GM19452 (cell line): ENCODE data around the gene CYB5R2.
A peak's percentile ranks its signal among the peaks of the same experiment; 100 is the strongest.
"Not testable (repeated sequence)": the region's sequence is repeated elsewhere in the genome, so short reads cannot be mapped to it uniquely, and the experiment has no call there.

Experiments
- ATAC-seq: cut with Tn5 transposase; IDR thresholded peaks from one replicate; pipeline ENCODE4 v1.9.1; 2021; ENCODE audit not compliant: unreplicated experiment

Gene CYB5R2

DNA sequence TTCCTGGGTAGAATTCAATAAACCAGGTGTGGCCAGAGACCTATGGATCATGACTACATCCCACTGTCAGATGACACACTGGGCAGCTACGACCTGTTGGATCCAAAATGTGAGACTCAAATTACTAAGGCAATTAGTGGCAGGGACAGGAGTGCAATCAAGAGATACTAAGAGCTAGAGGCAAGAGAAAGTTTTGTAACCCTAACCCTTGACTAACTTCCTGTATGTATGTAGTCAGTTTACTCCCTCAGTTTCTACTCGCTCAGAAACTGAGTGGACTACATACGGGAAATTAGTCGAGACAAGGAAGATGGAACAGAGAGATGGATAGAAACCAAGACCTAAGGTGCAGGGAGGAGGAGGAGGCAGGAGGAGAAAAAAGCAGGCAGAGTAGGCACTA is 2.7 kb downstream of the CYB5R2 start:
- no peak for ATAC-seq

DNA sequence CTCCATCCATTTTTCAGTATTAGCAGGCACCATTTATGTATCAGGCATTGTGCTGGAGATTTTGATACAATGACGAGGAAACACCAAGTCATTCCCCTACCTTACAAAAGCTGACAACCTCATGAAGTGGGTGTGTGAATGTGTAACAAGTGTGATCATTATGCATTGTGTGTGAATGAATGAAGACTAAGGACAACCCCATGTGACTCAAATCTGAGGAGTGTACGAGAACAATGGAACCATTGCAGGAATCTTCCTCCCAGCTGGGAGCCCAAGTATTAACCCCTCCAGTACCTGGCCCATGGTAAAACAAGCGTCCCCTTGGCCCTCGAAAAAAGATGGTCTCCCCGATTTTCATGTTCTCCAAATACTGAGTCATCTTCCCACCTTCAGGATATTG is 4.4 kb downstream of the CYB5R2 start:
- ATAC-seq, result no peak

DNA sequence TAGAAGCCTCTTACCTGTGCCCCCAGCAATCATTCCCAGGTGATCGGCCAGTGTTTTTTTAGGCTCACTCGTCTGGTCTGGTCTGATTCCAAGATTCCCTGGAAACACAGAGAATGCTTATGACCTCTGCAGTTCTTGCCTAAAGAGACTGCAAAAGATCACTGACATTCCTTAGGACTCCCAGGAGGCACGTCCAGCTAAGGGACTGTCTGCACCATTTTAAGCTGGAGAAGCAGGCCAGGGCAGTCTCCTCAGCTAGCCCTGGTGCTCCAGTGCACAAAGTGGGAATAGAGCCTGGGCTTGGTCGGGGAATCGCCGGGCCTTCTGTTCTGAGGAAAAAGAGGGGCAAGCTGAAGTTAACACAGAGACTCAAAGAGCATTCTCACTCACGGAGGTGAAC is 4.8 kb downstream of the CYB5R2 start:
- no peak for ATAC-seq

DNA sequence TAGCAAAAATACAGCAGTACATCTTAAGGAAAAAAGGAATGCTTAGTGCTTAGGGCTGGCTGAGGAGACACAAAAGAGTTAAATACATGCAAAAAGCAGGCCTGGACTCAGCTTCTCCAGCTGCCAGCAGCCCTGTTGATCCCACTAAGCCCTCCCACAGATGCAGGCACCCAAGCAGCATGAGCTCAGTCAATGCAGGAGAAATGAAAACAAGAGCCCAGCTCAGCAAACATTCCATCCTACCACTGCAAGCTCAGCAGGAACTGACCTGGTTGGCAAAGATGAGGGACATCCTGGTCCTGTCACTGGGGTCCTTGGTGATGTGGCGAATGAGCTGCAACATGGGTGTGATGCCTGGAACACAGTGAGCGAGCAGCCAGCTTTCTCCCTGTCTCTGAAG is 5.8 kb downstream of the CYB5R2 start:
- no peak for ATAC-seq

DNA sequence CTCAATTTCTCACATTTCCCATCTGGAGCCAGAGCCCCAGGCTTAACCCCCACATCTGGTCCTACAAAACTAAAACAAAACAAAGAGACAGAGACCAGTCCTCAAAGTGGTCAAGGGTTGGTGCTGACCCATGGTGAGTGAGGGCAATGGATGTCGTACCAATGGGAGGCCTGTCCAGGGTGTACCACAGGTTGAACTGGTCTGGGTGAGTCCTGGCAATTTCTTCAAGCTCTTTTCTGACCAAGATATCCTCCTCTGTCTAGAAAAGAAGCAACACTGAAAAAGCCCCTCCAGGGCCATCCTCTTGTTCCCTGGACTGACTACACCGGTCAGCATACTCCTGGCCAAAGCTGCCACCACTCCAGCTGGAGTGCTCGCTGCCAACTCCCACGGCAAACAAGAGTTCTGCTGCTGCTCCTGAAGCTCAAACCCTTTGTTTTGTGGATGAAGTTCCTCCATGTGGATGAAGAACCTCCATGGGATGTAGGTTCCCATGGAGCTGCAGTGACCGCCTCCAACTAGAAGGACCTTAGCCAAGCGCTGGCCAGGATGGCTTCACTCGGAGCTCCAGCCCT is 6.9 kb downstream of the CYB5R2 start:
- ATAC-seq, result no peak

DNA sequence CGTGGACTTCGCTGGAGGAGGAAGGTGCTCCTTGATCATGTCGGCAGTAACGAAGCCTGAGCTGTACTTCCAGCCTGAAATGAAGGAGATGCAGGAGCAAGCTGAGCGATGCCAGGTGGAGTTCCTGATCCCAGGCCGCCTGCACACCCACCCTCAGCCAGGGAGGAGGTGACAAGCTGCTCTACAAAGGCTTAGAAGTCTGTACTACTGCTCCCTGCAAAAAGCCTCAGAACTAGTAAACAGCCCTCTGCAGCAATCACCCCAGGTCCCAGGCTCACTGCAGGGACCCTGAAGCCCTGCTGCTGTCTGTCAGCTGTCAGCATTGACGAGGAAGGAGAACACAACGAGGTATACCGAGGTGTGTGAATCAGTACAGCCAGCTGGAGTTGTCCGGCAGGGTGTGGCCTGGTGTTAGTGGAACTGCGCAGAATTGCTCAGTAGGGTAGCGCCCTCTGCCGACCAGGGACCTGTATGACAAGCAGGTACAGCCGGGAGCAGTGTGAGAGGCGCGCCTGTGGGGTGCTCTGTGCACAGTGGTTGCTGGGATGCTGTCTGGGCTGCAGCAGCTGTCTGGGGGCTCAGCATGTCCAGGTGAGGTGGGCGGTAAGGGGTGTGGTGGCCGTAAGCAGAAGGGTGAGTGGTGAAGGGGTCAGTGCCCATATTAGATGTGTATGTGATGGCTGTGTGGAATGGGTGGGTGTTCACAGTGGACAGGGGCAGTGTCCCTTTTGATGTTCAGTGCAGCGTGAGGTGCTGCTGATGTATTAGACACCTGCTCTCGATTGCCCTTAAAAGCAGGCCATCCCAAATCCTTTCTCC is 7.6 kb downstream of the CYB5R2 start:
- ATAC-seq, result peak; percentile 97

DNA sequence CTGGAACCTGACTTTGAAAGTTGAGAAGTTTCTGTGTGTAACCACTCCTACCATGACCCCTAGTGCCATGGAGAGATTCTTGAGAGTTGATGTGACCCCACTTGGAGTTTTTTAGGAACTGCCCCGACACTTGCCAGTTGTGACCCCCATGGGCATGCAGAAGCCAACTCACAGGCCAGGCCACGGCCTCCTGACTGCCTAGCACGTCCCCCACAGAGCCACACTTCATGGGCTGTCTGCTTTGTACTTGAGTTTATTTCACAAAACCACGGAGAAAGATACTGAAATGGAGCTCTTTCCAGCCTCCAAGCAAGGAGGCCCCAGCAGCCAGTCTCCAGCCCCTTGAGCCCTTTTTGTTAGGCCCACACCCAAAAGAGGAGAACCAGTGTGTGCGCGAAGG is 8.4 kb downstream of the CYB5R2 start:
- no peak for ATAC-seq

DNA sequence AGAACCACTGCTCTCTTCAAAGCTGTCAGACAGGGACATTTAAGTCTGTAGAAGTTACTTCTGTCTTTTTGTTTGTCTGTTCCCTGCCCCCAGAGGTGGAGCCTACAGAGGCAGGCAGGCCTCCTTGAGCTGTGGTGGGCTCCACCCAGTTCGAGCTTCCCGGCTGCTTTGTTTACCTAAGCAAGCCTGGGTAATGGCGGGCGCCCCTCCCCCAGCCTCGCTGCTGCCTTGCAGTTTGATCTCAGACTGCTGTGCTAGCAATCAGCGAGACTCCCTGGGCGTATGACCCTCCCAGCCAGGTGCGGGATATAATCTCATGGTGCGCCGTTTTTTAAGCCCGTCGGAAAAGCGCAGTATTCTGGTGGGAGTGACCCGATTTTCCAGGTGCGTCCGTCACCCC is 9.8 kb downstream of the CYB5R2 start:
- ATAC-seq, result not testable (repeated sequence)

DNA sequence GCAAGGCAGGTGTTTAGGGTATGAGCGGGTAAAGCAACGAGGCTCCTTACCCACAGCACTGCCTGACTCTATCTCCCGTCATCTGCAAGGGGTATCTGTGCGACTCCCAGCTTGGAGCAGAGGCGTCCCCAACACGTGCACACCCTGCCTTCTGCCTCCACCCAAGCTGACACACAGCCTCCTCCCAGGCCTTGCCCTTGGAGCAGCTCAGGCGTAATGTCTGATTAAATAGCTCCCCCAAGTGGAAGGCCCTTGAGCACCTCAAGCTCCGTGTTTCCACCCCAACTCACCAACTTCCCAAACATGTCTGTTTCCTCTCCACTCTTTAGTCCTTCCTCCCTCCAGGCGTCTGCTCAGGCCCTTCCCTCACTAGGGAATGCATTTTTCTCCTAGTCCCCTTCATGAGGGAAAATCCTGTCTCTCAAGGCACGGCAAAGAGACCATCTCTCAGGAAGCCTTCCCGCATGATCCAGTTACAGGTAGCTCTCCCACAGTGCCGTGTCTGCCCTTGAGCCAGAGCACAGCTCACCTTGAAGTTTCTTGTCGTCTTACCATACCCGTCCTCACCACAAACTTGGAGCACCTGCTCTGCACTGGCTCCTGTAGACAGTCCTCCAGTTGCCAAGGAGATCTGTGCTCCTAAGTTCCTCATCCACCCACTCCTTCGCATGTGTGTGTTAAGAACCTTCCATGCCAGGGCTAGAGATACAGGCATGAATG is 15.8 kb downstream of the CYB5R2 start:
- ATAC-seq, result no peak

DNA sequence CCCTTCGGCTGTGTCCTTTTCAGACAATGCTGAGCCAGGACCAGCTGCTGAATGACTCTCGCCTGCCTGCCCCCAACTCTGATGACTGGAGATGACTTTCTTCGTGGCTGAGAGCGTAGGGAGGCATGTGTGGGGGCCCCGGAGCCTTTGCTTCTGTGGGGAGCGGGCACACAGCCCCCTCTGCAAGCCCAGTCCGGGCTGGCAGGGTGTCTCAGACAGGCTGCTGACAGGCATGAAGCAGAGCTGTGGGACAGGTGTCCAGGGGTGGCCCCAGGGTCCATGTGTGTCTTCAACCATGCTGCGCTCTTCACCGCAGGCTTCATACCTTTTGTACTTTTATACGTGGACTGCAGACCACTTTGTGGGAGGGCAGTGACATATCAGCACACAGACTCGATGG is 16.6 kb downstream of the CYB5R2 start:
- no peak for ATAC-seq

DNA sequence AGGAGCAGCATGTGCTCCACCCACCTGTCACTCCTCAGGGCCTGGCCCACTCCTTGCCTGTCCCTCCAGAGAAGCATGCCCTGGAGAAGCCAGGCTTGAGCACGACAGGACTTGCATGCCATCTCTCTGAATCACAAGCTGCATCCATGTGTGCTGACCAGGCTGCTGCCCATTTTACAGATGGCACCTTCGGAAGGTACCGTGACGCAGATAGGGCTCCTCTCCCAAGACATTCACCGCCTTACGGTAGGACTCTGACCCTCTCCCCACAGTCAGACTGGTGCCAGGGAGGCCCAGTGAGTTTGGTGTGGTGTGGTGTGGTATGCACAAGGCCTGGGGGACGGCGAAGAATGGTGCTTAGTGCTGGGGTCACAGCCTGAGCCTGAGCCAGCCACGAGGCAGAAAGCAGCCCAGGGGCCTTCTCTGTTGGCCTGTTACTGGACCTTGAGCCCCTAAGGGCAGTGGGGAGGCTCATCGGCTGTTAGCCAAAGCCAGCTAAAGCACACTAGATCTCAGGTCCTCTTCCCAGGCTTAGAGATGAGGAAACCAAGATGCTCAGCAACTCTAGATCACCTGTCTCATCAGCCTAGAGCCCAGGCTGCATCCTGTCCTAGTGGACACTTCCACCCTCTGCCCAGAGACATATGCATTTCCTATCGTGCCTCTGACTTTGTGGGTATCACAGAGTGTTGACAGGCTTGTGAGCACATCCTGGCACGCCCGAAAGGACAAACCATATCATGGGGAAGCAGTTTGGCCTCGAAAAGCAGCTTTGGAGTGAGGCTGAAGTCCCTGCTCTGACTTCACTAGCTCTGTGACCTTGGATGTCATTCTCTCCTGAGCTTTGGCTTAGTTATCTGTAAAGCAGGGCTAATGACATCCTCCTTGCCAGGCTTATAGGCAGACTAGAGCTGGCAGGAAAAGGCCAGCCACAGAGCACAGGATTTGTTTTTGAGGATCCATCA is 17.8 kb downstream of the CYB5R2 start:
- ATAC-seq, result no peak

DNA sequence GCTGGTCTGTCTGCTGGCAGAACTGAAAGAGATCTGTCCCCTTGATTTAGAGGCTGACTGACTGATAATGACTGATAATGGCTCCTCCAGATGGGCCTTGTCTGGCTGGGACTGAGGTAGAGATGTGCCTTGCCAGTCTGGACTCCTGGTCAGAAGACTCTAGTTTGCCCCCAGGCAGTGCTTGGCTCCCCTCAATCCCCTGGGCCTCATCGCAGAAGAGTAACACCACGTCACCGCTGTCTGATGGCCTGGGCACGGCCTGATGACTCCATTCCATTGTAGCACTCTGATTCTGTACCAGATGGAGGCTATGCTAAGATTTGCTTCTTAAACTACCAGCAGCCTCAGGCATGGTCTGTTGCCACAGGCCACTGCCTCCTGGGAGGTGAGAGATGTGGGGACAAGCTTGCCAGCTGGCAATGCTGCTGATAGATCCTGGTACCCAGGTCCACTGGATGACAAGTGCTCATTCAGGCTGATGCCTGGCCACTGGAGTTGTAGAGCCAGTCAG is 19.1 kb downstream of the CYB5R2 start:
- no peak for ATAC-seq

DNA sequence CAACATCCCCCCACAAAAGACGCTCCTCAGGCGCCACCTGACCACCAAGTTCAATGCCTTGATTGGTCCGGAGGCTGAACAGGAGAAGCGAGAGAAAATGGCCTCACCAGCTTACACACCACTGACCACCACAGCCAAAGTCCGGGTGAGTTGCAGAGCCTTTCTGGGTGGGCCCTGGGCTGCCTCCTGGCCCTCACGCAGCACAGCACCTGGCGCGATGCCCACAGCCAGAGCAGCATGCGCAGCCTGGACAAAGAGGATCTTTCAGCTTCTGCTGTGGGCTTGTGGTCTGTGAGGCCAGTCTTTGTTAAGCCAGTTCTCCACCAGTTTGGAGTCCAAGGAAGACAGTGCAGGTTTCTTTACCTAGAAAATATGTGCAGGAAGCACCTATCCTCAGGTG is 21.6 kb downstream of the CYB5R2 start:
- ATAC-seq, result no peak

DNA sequence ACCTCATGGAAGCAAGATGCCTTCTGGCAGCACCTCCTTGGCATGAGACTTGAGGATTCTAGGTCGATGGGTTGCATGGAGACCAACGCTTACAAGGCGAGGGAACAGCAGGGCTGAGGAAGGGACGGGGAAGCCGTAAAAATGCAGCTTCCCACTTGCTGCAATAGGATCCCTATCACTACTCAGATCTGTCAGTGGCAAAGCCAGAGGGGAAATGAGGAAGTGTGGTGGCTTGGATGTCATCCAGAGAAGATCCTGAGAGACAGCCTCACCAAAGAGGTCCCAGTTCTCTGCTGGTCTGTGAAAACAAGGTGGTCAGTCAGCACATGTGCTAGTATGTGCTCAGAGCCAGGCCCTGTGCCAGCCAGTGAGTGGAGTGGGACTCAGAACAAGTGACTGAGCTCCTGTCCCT is 22.2 kb downstream of the CYB5R2 start:
- ATAC-seq, result no peak

DNA sequence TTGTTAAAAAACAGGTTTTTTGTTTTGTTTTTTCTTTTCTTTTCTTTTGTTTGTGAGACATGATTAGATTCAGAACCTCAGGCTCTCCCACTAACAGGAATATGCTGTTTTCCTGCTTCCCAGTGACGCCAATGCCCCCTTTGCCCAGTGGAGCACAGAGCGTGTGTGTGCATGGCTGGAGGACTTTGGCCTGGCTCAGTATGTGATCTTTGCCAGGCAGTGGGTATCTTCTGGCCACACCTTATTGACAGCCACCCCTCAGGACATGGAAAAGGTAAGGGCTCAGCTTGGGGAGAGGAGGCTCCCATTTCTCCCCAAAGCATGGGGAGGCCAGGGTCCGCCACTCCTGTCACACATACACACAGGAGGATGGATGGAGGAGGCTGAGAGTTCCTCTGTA is 25.0 kb downstream of the CYB5R2 start:
- ATAC-seq, result no peak

DNA sequence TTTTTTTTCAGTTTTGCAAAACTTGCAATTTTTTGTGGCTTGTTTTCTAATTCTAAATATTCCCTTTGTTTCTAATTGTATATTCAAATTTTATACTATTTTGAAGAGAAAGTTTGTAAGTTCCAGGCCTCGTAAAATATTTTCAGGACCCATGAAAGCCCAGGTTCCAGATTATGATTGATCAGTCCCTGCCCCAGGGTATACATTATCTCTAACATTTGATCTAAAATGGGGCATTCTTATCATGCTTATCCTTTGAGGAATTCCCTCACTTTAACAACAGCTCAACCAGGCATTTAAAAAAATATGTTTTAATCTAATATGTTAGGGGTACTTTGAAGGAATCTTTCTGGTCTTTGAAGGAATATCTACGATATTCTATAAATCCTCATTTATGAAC is 26.4 kb downstream of the CYB5R2 start:
- ATAC-seq, result no peak

DNA sequence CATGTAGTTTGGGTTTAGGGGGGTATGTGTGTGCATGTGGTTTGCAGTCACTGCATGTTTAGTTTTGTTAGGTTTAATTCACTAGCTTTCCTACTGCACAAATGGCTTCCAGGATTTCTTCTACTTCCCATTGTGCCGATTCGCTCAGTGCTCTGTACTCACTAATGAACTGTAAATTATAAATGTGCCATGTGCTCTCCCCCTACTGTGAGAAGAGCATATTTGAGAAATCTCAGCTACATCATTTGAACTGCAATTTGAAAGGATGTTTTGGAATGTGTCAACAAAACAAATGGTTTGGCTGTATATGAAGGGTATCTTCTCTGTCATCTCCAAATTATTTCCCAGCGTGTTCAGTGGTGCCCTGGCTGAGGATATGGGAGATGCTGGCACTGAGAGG is 28.1 kb downstream of the CYB5R2 start:
- no peak for ATAC-seq

DNA sequence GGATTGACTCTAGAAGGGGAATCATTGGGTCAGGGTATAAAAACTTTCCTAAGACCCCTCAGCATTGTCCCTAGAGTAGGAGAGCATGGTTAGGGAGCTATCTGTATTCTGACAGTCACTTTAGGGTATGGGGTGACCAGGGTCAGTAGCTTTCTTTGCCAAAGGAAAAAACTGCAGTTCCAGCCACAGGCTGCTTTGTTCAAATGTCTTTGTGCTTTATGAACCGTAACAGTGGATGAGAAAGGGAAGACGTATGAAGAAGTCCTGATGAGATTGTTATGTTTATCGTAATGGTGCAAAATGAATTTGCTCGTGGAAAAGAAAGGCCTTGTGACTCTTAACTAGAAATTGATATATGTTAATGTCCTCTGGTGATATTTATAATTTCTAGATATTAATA is 30.0 kb downstream of the CYB5R2 start:
- no peak for ATAC-seq

DNA sequence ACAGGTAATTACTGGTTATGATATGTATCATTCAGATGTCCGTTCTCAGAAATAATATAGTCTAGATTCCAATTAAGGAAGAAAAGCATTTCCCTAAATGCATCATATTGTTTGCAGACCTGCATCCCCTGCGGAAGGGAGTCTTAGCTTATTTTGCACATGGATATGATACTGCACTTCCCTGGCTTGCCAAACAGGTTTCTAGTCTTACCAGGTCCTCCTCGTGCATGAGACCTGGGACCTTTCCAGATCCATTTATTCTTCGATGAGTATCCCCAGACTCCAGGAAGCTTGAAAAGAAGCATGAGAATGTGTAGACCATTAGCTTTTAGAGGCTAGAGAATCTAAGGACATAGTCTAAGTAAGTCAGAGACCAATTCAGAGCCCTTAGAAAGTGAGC is 30.6 kb downstream of the CYB5R2 start:
- ATAC-seq, result no peak

DNA sequence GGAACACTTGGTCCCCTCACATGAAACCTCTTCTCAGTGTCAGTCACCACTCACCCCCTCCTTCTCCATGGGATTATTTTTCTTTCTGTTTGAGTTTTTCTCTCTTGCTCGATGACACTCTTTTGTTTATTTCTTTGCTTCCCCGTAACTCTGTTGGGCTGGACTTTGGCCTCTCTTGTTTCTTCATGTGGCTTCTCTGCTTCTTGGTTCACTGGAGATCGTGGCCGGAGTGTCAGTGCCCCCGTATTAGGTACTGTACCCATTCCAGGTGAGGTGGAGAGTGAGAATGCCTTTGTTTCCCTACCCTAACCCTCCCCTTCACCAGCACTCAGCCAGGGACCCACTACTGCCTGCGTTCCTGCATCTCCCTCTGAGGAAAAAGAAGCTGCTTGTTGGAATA is 32.5 kb downstream of the CYB5R2 start:
- ATAC-seq, result no peak

DNA sequence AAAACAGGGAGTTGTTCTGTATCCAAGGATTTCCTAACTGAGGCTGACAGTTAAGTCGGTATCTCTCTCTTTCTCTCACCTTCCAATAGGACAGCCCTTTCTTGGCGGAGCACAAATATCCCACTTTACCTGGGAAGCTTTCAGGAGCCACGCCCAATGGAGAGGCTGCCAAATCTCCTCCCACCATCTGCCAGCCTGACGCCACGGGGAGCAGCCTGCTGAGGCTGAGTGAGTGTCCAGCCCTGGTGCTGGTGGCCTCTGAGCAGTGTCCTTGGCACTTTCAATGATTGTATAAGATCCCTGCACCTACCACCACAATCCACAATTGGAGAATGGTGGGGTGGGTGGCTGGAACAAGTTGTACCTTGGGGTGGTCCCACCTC is 33.7 kb downstream of the CYB5R2 start:
- ATAC-seq, result no peak
